ENCODE measurements around the gene DUSP2. TPM values are rescaled to one million over a fixed set of nuclear protein-coding genes. Genes with fewer than 3 reads are reported as not detected.

The DUSP2 gene
- total RNA-seq, 2 donors from 2014 or later = 202 to 218 TPM

GRCh38 chr2:96130483-96130882 is 14.8 kb downstream of the DUSP2 start:
- no peaks in the 10 kb centered on the region for H3K9me3 Mint-ChIP-seq
- DNase-seq (ENCODE audit: low spot score in 2 of 2) = no peak
- H3K36me3 Mint-ChIP-seq = peaks cover 0 to 5% of the 10 kb centered on the region in 2 donors
- ATAC-seq = no peak
- H3K27ac Mint-ChIP-seq = no peak overlapping the region

GRCh38 chr2:96129528-96130120 is 15.6 kb downstream of the DUSP2 start:
- DNase-seq (ENCODE audit: low spot score in 2 of 2) = no peak
- ATAC-seq = no peak
- Mint-ChIP-seq H3K27ac (peak overlapping the region in 1 of 2 donors; percentile 22), H3K36me3 (peaks cover 0 to 5% of the 10 kb centered on the region in 2 donors), H3K9me3 (no peaks in the 10 kb centered on the region)

- peaks cover 0 to 5% of the 10 kb centered on the region in 2 donors for H3K36me3 Mint-ChIP-seq
Measured at GRCh38 chr2:96128456-96128855, 16.8 kb downstream of the DUSP2 start.

GRCh38 chr2:96124406-96125265 is 20.6 kb downstream of the DUSP2 start:
- DNase-seq (ENCODE audit: low spot score in 2 of 2) (no peak), ATAC-seq (no peak)
- Mint-ChIP-seq H3K27ac (no peak overlapping the region), H3K36me3 (peaks cover 0 to 4% of the 10 kb centered on the region in 2 donors), H3K9me3 (no peaks in the 10 kb centered on the region)

More at GRCh38 chr2:96128456-96128855, 16.8 kb downstream of the DUSP2 start:
- no peak overlapping the region for H3K27ac Mint-ChIP-seq
- no peaks in the 10 kb centered on the region for H3K9me3 Mint-ChIP-seq
- DNase-seq (ENCODE audit: low spot score in 2 of 2) (no peak), ATAC-seq (no peak)

- Mint-ChIP-seq H3K9me3 (no peaks in the 10 kb centered on the region), H3K36me3 (no peaks in the 10 kb centered on the region), H3K27ac (no peak overlapping the region)
- ATAC-seq (no peak), DNase-seq (ENCODE audit: low spot score in 2 of 2) (no peak)
Measured at GRCh38 chr2:96123936-96124335, 21.3 kb downstream of the DUSP2 start.

GRCh38 chr2:96123290-96123689 is 21.9 kb downstream of the DUSP2 start:
- Mint-ChIP-seq H3K9me3 (no peaks in the 10 kb centered on the region), H3K36me3 (no peaks in the 10 kb centered on the region), H3K27ac (no peak overlapping the region)
- DNase-seq (ENCODE audit: low spot score in 2 of 2) = no peak
- no peak for ATAC-seq

- peak in 1 of 2 donors; percentile 32 for ATAC-seq
- no peaks in the 10 kb centered on the region for H3K36me3 Mint-ChIP-seq
- H3K9me3 Mint-ChIP-seq = no peaks in the 10 kb centered on the region
- no peak overlapping the region for H3K27ac Mint-ChIP-seq
- no peak for DNase-seq (ENCODE audit: low spot score in 2 of 2)
Measured at GRCh38 chr2:96122391-96122790, 22.8 kb downstream of the DUSP2 start.

- ATAC-seq (no peak), DNase-seq (ENCODE audit: low spot score in 2 of 2) (no peak)
- Mint-ChIP-seq H3K9me3 (no peaks in the 10 kb centered on the region), H3K36me3 (no peaks in the 10 kb centered on the region), H3K27ac (no peak overlapping the region)
Measured at GRCh38 chr2:96121414-96121813, 23.8 kb downstream of the DUSP2 start.

- H3K36me3 Mint-ChIP-seq = no peaks in the 10 kb centered on the region
- DNase-seq (ENCODE audit: low spot score in 2 of 2) (no peak), ATAC-seq (no peak)
- no peaks in the 10 kb centered on the region for H3K9me3 Mint-ChIP-seq
- no peak overlapping the region for H3K27ac Mint-ChIP-seq
Measured at GRCh38 chr2:96120991-96121390, 24.2 kb downstream of the DUSP2 start.

GRCh38 chr2:96120091-96120720 is 25.0 kb downstream of the DUSP2 start:
- peaks cover 4 to 5% of the 10 kb centered on the region in 2 donors for H3K36me3 Mint-ChIP-seq
- no peak for DNase-seq (ENCODE audit: low spot score in 2 of 2)
- H3K9me3 Mint-ChIP-seq = no peaks in the 10 kb centered on the region
- no peak overlapping the region for H3K27ac Mint-ChIP-seq
- no peak for ATAC-seq

- Mint-ChIP-seq H3K9me3 (no peaks in the 10 kb centered on the region), H3K36me3 (peaks cover 4 to 5% of the 10 kb centered on the region in 2 donors), H3K27ac (no peak overlapping the region)
- ATAC-seq (no peak), DNase-seq (ENCODE audit: low spot score in 2 of 2) (no peak)
Measured at GRCh38 chr2:96119389-96119751, 25.9 kb downstream of the DUSP2 start.

- Mint-ChIP-seq H3K27ac (no peak overlapping the region), H3K9me3 (no peaks in the 10 kb centered on the region)
- no peak for ATAC-seq
Measured at GRCh38 chr2:96118698-96119388, 26.4 kb downstream of the DUSP2 start.

GRCh38 chr2:96117701-96118588 is 27.3 kb downstream of the DUSP2 start:
- DNase-seq (ENCODE audit: low spot score in 2 of 2) = no peak
- Mint-ChIP-seq H3K36me3 (peaks cover 4 to 5% of the 10 kb centered on the region in 2 donors), H3K27ac (no peak overlapping the region), H3K9me3 (no peaks in the 10 kb centered on the region)
- ATAC-seq = no peak

More at GRCh38 chr2:96118698-96119388, 26.4 kb downstream of the DUSP2 start:
- peaks cover 4 to 5% of the 10 kb centered on the region in 2 donors for H3K36me3 Mint-ChIP-seq
- DNase-seq (ENCODE audit: low spot score in 2 of 2) = no peak

GRCh38 chr2:96116879-96117533 is 28.2 kb downstream of the DUSP2 start:
- Mint-ChIP-seq H3K36me3 (peaks cover 4 to 5% of the 10 kb centered on the region in 2 donors), H3K9me3 (no peaks in the 10 kb centered on the region), H3K27ac (no peak overlapping the region)
- peak; percentile 83 to 87 for ATAC-seq
- DNase-seq (ENCODE audit: low spot score in 2 of 2) = peak; percentile 76 to 86

GRCh38 chr2:96116424-96116878 is 28.8 kb downstream of the DUSP2 start, which contains the start of gene ADRA2B:
ADRA2B (minus strand) TSS chr2:96116571; CDS start chr2:96116149, 422 bp downstream.
- Mint-ChIP-seq H3K9me3 (no peaks in the 10 kb centered on the region), H3K36me3 (peaks cover 4 to 5% of the 10 kb centered on the region in 2 donors), H3K27ac (no peak within 1 kb of the TSS)
- ATAC-seq (peak; percentile 72 to 84), DNase-seq (ENCODE audit: low spot score in 2 of 2) (peak in 1 of 2 donors; percentile 67)

All from activated naive CD4-positive, alpha-beta T cell treated with anti-CD3 and anti-CD28 coated beads, Interleukin-2, amount 50 U/mL, for 72 hours (primary cell).